HepG2 (cell line): ENCODE results near the gene SSMEM1.

ENCODE experiments used
- HNF4G ChIP-seq, 2 experiments: sonication (generic) in 1 of 2; formaldehyde crosslinking in 1 of 2; IDR thresholded peaks; 2 replicates each; pipeline versions ENCODE4 v1.4.0 to v1.6.1; 2011 to 2020; ENCODE audit warnings: borderline replicate concordance in 2 of 2, low read depth in 2 of 2, mild to moderate bottlenecking in 2 of 2, low read length in 1 of 2, missing genetic modification reagents in 1 of 2, moderate library complexity in 1 of 2
- POLR2AphosphoS5 ChIP-seq: IDR thresholded peaks from 2 replicates; pipeline ENCODE4 v1.6.1; 2012; ENCODE audit warnings: low read depth, low read length
- PTBP1 ChIP-seq: fragments of 200-400 bp; formaldehyde crosslinking; IDR thresholded peaks from 2 replicates; pipeline ENCODE4 v1.6.1; 2018; ENCODE audit warnings: low read length, low read depth; ENCODE audit not compliant: poor library complexity, severe bottlenecking
- TF ChIP-seq, protein P1 (sequence below): sonication (generic); formaldehyde crosslinking; IDR thresholded peaks from 2 replicates; pipeline ENCODE4 v1.5.0; 2020; ENCODE audit warnings: mild to moderate bottlenecking, missing genetic modification reagents, moderate library complexity

- TF ChIP-seq PTBP1 (no peak), HNF4G (IDR thresholded peaks at IDR 0.05; ENCODE audit: borderline replicate concordance, low read depth, low read length) (no peak), HNF4G (CRISPR knock-in tag; IDR thresholded peaks at IDR 0.05; ENCODE audit: borderline replicate concordance, low read depth) (no peak), POLR2AphosphoS5 (no peak)
- TF ChIP-seq, protein P1, sequence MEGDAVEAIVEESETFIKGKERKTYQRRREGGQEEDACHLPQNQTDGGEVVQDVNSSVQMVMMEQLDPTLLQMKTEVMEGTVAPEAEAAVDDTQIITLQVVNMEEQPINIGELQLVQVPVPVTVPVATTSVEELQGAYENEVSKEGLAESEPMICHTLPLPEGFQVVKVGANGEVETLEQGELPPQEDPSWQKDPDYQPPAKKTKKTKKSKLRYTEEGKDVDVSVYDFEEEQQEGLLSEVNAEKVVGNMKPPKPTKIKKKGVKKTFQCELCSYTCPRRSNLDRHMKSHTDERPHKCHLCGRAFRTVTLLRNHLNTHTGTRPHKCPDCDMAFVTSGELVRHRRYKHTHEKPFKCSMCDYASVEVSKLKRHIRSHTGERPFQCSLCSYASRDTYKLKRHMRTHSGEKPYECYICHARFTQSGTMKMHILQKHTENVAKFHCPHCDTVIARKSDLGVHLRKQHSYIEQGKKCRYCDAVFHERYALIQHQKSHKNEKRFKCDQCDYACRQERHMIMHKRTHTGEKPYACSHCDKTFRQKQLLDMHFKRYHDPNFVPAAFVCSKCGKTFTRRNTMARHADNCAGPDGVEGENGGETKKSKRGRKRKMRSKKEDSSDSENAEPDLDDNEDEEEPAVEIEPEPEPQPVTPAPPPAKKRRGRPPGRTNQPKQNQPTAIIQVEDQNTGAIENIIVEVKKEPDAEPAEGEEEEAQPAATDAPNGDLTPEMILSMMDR (CRISPR knock-in tag) = no peak
Observed at GRCh38 chr7:130180571-130181262, 26.9 kb upstream of the SSMEM1 start.
